DND-41 (cell line): ENCODE results near the gene SCAPER.

Experiments used
- ATAC-seq: fragments of 200-7000 bp; cut with Tn5 transposase; 3 replicates; pipeline ENCODE4 v1.9.1; 2021; ENCODE audit warnings: low read depth; ENCODE audit not compliant: insufficient read depth
- DNase-seq: peaks from one replicate; pipeline ENCODE4 v3.0.0-alpha.2; 2020
- H2AFZ ChIP-seq: 2 replicates; pipeline ENCODE4 v1.6.0; 2012; ENCODE audit warnings: low read depth, low read length
- H3K27ac ChIP-seq: 2 replicates; pipeline ENCODE4 v1.5.1; 2012; ENCODE audit warnings: low read length, inconsistent platforms
- H3K27me3 ChIP-seq: fragments of 200-600 bp; sonication (generic); 2 replicates; pipeline ENCODE4 v1.6.0; 2012; ENCODE audit warnings: low read length, mild to moderate bottlenecking, inconsistent platforms; ENCODE audit not compliant: insufficient read depth, poor library complexity
- H3K36me3 ChIP-seq: 2 replicates; pipeline ENCODE4 v1.5.1; 2012; ENCODE audit warnings: low read length, inconsistent platforms; ENCODE audit not compliant: insufficient read depth
- H3K4me1 ChIP-seq: 2 replicates; pipeline ENCODE4 v1.5.1; 2012; ENCODE audit warnings: mild to moderate bottlenecking, low read length; ENCODE audit not compliant: insufficient read depth
- H3K4me2 ChIP-seq: 2 replicates; pipeline ENCODE4 v1.6.0; 2012; ENCODE audit warnings: mild to moderate bottlenecking, moderate library complexity, low read length, inconsistent platforms; ENCODE audit not compliant: insufficient read depth
- H3K4me3 ChIP-seq, 2 experiments: fragments of 200-600 bp in 1 of 2; shearing (Covaris generic) in 1 of 2; 2 replicates each; pipeline ENCODE4 v1.5.1; 2012 to 2016; ENCODE audit warnings: inconsistent platforms in 2 of 2, low read length in 2 of 2, mild to moderate bottlenecking in 2 of 2, low read depth in 1 of 2, moderate library complexity in 1 of 2
- H3K79me2 ChIP-seq: 2 replicates; pipeline ENCODE4 v1.6.0; 2012; ENCODE audit warnings: low read length, inconsistent platforms; ENCODE audit not compliant: insufficient read depth
- H3K9ac ChIP-seq: 2 replicates; pipeline ENCODE4 v1.6.0; 2012; ENCODE audit warnings: low read depth, mild to moderate bottlenecking, inconsistent platforms, low read length, moderate library complexity
- H3K9me3 ChIP-seq: 2 replicates; pipeline ENCODE4 v1.5.1; 2012; ENCODE audit warnings: low read length, moderate library complexity, mild to moderate bottlenecking, inconsistent platforms; ENCODE audit not compliant: insufficient read depth, severe bottlenecking
- H4K20me1 ChIP-seq: 2 replicates; pipeline ENCODE4 v1.6.0; 2012; ENCODE audit warnings: low read length; ENCODE audit not compliant: insufficient read depth
- CTCF ChIP-seq: IDR thresholded peaks from 2 replicates; pipeline ENCODE4 v1.5.1; 2012; ENCODE audit warnings: borderline replicate concordance, low read length, moderate library complexity, mild to moderate bottlenecking; ENCODE audit not compliant: poor library complexity, severe bottlenecking; ENCODE audit errors: extremely low read depth
- EZH2 ChIP-seq: IDR thresholded peaks from 3 replicates; pipeline ENCODE4 v1.6.1; 2012; ENCODE audit warnings: borderline replicate concordance, low read depth, mild to moderate bottlenecking, moderate library complexity, low read length, inconsistent platforms; ENCODE audit not compliant: severe bottlenecking

The SCAPER gene

GRCh38 chr15:76803049-76803571 is 102.0 kb downstream of the SCAPER start:
- H3K79me2 ChIP-seq = no peaks in the 10 kb centered on the region
- no peaks in the 10 kb centered on the region for H3K4me1 ChIP-seq
- H4K20me1 ChIP-seq = no peaks in the 10 kb centered on the region
- H3K4me3 ChIP-seq = no peak overlapping the region
- H3K4me2 ChIP-seq = no peak overlapping the region
- peaks cover 23% of the 10 kb centered on the region; the same call in 1 of the 2 replicates for H3K36me3 ChIP-seq
- DNase-seq (no peak), ATAC-seq (no peak)
- no peak overlapping the region for H2AFZ ChIP-seq
- H3K27ac ChIP-seq = no peak overlapping the region
- no peaks in the 10 kb centered on the region for H3K9me3 ChIP-seq
- TF ChIP-seq CTCF (no peak), EZH2 (no peak)
- no peaks in the 10 kb centered on the region for H3K27me3 ChIP-seq
- H3K9ac ChIP-seq = no peak overlapping the region

GRCh38 chr15:76802411-76802810 is 102.7 kb downstream of the SCAPER start:
- ATAC-seq (no peak), DNase-seq (no peak)
- no peak for TF ChIP-seq CTCF
- TF ChIP-seq EZH2 = no peak
- Histone ChIP-seq H3K9ac (no peak overlapping the region), H3K27me3 (no peaks in the 10 kb centered on the region), H3K4me1 (no peaks in the 10 kb centered on the region), H2AFZ (no peak overlapping the region), H3K4me2 (no peak overlapping the region), H4K20me1 (no peaks in the 10 kb centered on the region), H3K4me3 (no peak overlapping the region), H3K36me3 (peaks cover 29% of the 10 kb centered on the region; the same call in 1 of the 2 replicates), H3K27ac (no peak overlapping the region), H3K79me2 (no peaks in the 10 kb centered on the region), H3K9me3 (no peaks in the 10 kb centered on the region)

- no peaks in the 10 kb centered on the region for H3K9me3 ChIP-seq
- ATAC-seq = no peak
- H3K27me3 ChIP-seq = no peaks in the 10 kb centered on the region
- DNase-seq = no peak
- TF ChIP-seq EZH2 (no peak), CTCF (no peak)
- H3K9ac ChIP-seq = no peak overlapping the region
- peaks cover 36% of the 10 kb centered on the region; the same call in 1 of the 2 replicates for H3K36me3 ChIP-seq
- no peak overlapping the region for H2AFZ ChIP-seq
- H3K79me2 ChIP-seq = no peaks in the 10 kb centered on the region
- no peaks in the 10 kb centered on the region for H4K20me1 ChIP-seq
- H3K4me2 ChIP-seq = no peak overlapping the region
- no peak overlapping the region for H3K4me3 ChIP-seq
- no peak overlapping the region for H3K27ac ChIP-seq
- H3K4me1 ChIP-seq = no peaks in the 10 kb centered on the region
These were observed 105.4 kb downstream of the SCAPER start for GRCh38 chr15:76799760-76800159.

- H3K27ac ChIP-seq = no peak overlapping the region
- H3K36me3 ChIP-seq = peaks cover 57% of the 10 kb centered on the region
- H3K4me3 ChIP-seq = no peak overlapping the region
- no peaks in the 10 kb centered on the region for H3K9me3 ChIP-seq
- H3K4me2 ChIP-seq = no peak overlapping the region
- no peaks in the 10 kb centered on the region for H3K79me2 ChIP-seq
- H4K20me1 ChIP-seq = no peaks in the 10 kb centered on the region
- no peak overlapping the region for H2AFZ ChIP-seq
- no peak overlapping the region for H3K9ac ChIP-seq
- ATAC-seq = no peak
- no peak for DNase-seq
- H3K4me1 ChIP-seq = no peaks in the 10 kb centered on the region
- TF ChIP-seq EZH2 = no peak
- no peak for TF ChIP-seq CTCF
- H3K27me3 ChIP-seq = no peaks in the 10 kb centered on the region
These were observed 109.9 kb downstream of the SCAPER start for GRCh38 chr15:76795217-76795616.
